HTR-8/SVneo (cell line): ENCODE data around the gene LARP7.
A peak's percentile ranks its signal among the peaks of the same experiment; 100 is the strongest.
"Not testable (repeated sequence)": the region's sequence is repeated elsewhere in the genome, so short reads cannot be mapped to it uniquely, and the experiment has no call there.

Experiments used
- DNase-seq: peaks from one replicate; pipeline ENCODE4 v3.0.0; 2011; ENCODE audit warnings: low spot score, mixed read lengths; ENCODE audit not compliant: insufficient read length
- FAIRE-seq: peaks from 2 replicates; lab custom pipeline; 2011; peaks lifted over from hg19 to GRCh38; lab: Jason Lieb, UNC

Gene LARP7

GRCh38 chr4:112648263-112649054 lies 11.5 kb downstream of the LARP7 start:
- FAIRE-seq (no peak), DNase-seq (no peak)

GRCh38 chr4:112649055-112649408 lies 12.1 kb downstream of the LARP7 start:
- no peak for DNase-seq
- no peak for FAIRE-seq

GRCh38 chr4:112650332-112650731 lies 13.4 kb downstream of the LARP7 start:
- FAIRE-seq (no peak), DNase-seq (no peak)

GRCh38 chr4:112651641-112652040 lies 14.7 kb downstream of the LARP7 start:
- DNase-seq (no peak), FAIRE-seq (no peak)

- FAIRE-seq: no peak
- no peak for DNase-seq
Observed at GRCh38 chr4:112652216-112652615, 15.3 kb downstream of the LARP7 start.

- no peak for FAIRE-seq
- no peak for DNase-seq
Observed at GRCh38 chr4:112655270-112655669, 18.3 kb downstream of the LARP7 start.

- not testable (repeated sequence) for FAIRE-seq, DNase-seq
Observed at GRCh38 chr4:112656115-112656514, 19.2 kb downstream of the LARP7 start.

GRCh38 chr4:112664611-112665010 lies 27.7 kb downstream of the LARP7 start:
- FAIRE-seq: no peak
- DNase-seq: no peak

- FAIRE-seq (no peak), DNase-seq (no peak)
Observed at GRCh38 chr4:112668131-112668530, 31.2 kb downstream of the LARP7 start.

- FAIRE-seq (no peak), DNase-seq (no peak)
Observed at GRCh38 chr4:112673076-112673475, 36.1 kb downstream of the LARP7 start.

GRCh38 chr4:112673686-112674085 lies 36.7 kb downstream of the LARP7 start:
- no peak for FAIRE-seq
- DNase-seq: no peak

- FAIRE-seq (no peak), DNase-seq (no peak)
Observed at GRCh38 chr4:112674376-112674775, 37.4 kb downstream of the LARP7 start.

GRCh38 chr4:112677519-112678091 lies 40.7 kb downstream of the LARP7 start:
- no peak for FAIRE-seq
- no peak for DNase-seq

- DNase-seq: no peak
- FAIRE-seq: no peak
Observed at GRCh38 chr4:112680996-112681395, 44.1 kb downstream of the LARP7 start.

GRCh38 chr4:112693507-112693906 lies 56.6 kb downstream of the LARP7 start:
- FAIRE-seq: no peak
- no peak for DNase-seq

- DNase-seq (no peak), FAIRE-seq (no peak)
Observed at GRCh38 chr4:112700679-112701078, 63.7 kb downstream of the LARP7 start.

- FAIRE-seq (no peak), DNase-seq (no peak)
Observed at GRCh38 chr4:112702892-112703291, 65.9 kb downstream of the LARP7 start.

- FAIRE-seq (no peak), DNase-seq (no peak)
Observed at GRCh38 chr4:112704322-112704721, 67.4 kb downstream of the LARP7 start.

- DNase-seq: peak; percentile 37
- no peak for FAIRE-seq
Observed at GRCh38 chr4:112704991-112705845, 68.3 kb downstream of the LARP7 start.

- peak; percentile 11 for DNase-seq
- FAIRE-seq: peak; percentile 85
Observed at GRCh38 chr4:112705891-112706839, 69.2 kb downstream of the LARP7 start.
